ENCODE data around the gene UBE3D.

UBE3D gene

GRCh38 chr6:82875573-82876185 lies 190.0 kb downstream of the UBE3D start:
- TF ChIP-seq CTCF (IDR thresholded peaks at IDR 0.05), result no peak

GRCh38 chr6:82874867-82875266 lies 190.8 kb downstream of the UBE3D start:
- TF ChIP-seq CTCF (IDR thresholded peaks at IDR 0.05), result no peak

DNA sequence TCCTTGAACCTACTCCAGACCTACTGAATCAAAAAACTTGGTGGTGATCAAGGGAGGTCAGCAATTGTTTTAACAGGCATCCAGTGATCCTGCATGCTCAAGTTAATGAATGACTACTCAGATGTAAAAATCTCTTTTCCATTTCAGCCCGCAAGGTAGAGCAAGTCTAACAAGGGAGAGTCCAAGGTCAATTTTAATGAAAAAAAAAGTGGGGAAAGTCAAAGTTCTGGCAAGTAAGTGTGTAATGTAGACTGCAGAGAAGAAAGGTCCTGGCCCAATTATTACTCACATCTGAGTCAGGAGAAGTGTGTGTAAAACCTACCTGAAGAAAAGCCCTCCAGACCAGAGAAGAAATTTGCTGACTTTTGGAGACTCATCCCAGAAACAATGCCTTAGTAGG lies 193.5 kb downstream of the UBE3D start:
- TF ChIP-seq CTCF (IDR thresholded peaks at IDR 0.05), result no peak

DNA sequence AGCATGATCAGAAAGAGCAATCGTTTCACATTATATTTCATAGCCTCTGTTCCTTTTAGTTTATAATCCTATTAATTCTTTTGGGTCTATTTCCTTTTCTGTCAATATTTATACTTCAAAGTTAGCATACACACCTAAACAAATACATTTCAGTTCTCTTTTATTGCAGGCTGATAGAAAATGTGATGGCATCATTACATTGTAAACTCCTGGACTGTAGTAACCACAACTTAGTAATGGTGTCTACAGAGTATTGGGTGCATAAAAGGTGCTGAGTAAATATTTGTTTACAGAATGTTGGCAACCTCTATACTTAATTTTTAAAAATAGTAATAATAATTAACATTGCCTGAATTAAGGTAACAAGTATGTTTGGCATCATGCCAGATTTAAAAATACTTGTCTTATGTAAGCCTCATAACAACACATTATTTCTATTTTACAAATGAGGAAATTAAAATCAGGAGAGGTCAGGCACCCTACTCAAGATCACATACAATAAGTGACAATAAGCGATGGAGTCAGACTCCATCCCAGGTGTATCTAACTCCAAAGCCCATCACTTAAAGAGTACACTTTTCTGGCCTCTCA lies 195.0 kb downstream of the UBE3D start:
- no peak for TF ChIP-seq CTCF (IDR thresholded peaks at IDR 0.05)

DNA sequence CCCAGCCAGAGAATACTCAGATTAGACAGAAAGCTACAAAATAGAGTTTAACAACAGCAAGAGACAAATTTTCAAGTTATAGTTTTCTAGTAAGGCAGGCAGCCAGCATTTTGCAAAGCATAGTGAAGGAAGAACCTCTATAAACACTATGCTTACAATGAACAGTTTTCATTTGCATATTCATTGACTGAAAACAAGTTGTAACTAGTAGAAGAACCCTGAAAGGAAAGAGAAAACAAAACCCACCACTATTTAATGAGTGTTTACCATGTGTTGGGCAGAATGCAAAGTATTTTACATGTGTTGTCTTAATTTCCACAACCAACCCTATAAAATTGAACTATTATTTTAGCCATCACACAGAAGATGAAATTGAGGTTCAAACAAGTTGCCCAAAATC lies 196.1 kb downstream of the UBE3D start:
- TF ChIP-seq CTCF (IDR thresholded peaks at IDR 0.05), result no peak

GRCh38 chr6:82867946-82868345 lies 197.7 kb downstream of the UBE3D start:
- no peak for TF ChIP-seq CTCF (IDR thresholded peaks at IDR 0.05)

DNA sequence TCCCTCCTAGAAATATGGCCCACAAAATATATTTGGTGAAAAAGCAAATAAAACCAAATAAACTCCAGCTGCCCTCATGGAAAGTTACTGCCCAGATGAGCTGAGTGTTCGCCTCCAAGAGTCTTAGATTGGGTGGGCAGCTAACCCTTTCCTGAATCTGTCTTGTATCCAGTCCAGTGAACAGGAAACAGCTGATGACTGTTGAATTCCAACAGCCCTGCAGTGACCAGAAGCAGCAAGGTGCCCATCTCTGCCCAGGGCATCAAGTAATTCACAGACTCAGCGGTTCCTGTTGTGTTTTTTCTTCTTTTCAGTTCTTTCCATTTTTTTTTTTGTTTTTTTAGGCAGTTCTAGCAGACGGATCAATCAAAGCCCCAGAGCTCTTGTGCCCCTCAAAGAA lies 199.2 kb downstream of the UBE3D start:
- no peak for TF ChIP-seq CTCF (IDR thresholded peaks at IDR 0.05)

DNA sequence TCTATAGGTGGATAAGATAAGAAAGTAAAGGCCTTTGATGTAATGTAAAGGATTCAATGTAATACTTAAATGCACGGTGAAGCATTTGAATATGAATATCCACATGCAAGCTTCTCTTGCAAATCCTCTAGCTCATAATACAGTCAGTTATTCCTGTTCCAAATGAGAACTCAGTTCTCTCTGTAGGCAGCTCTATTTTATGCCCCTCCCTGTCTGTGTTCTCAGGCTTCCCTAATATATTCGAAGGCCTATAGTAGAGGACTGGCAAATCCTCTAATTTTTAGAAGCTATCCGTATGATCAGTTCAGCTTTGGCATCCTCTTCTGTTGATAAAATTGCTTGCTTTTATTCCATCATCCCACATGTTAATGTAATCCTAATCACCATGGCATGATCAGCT lies 200.2 kb downstream of the UBE3D start:
- TF ChIP-seq CTCF (IDR thresholded peaks at IDR 0.05), result no peak
